HEK293 (cell line): ENCODE measurements around the gene ZFP36L1.

Experiments used
- CTCF ChIP-seq: fragments of 450-650 bp; formaldehyde crosslinking; IDR thresholded peaks from 2 replicates; pipeline ENCODE4 v1.5.1; 2016; ENCODE audit warnings: missing biosample characterization, missing genetic modification characterization
- KLF1 ChIP-seq: fragments of 450-650 bp; formaldehyde crosslinking; IDR thresholded peaks from 2 replicates; pipeline ENCODE4 v1.5.1; 2016; ENCODE audit warnings: missing biosample characterization, missing genetic modification characterization
- PRDM10 ChIP-seq: fragments of 450-650 bp; formaldehyde crosslinking; IDR thresholded peaks from 2 replicates; pipeline ENCODE4 v1.5.1; 2016; ENCODE audit warnings: missing biosample characterization, missing genetic modification characterization
- ZBTB10 ChIP-seq: fragments of 450-650 bp; formaldehyde crosslinking; IDR thresholded peaks from 2 replicates; pipeline ENCODE4 v1.5.1; 2016; ENCODE audit warnings: missing biosample characterization, missing genetic modification characterization
- ZBTB21 ChIP-seq: fragments of 450-650 bp; formaldehyde crosslinking; IDR thresholded peaks from 2 replicates; pipeline ENCODE4 v1.5.1; 2017; ENCODE audit warnings: missing biosample characterization, missing genetic modification characterization
- ZNF292 ChIP-seq: fragments of 450-650 bp; formaldehyde crosslinking; IDR thresholded peaks from 2 replicates; pipeline ENCODE4 v1.5.1; 2016; ENCODE audit warnings: low read depth, missing biosample characterization, missing genetic modification characterization, borderline replicate concordance
- TF ChIP-seq, protein P1 (sequence below): fragments of 450-650 bp; formaldehyde crosslinking; IDR thresholded peaks from 2 replicates; pipeline ENCODE4 v1.5.1; 2016; ENCODE audit warnings: missing biosample characterization, missing genetic modification characterization

- TF ChIP-seq CTCF, result no peak
- no peak for TF ChIP-seq ZBTB10
- no peak for TF ChIP-seq ZNF292 (tag by site-specific recombination)
- TF ChIP-seq, protein P1, sequence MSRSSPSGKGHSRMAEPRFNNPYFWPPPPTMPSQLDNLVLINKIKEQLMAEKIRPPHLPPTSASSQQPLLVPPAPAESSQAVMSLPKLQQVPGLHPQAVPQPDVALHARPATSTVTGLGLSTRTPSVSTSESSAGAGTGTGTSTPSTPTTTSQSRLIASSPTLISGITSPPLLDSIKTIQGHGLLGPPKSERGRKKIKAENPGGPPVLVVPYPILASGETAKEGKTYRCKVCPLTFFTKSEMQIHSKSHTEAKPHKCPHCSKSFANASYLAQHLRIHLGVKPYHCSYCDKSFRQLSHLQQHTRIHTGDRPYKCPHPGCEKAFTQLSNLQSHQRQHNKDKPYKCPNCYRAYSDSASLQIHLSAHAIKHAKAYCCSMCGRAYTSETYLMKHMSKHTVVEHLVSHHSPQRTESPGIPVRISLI (tag by site-specific recombination), result no peak
- no peak for TF ChIP-seq ZBTB21 (tag by site-specific recombination)
- no peak for TF ChIP-seq PRDM10
- no peak for TF ChIP-seq KLF1 (tag by site-specific recombination)
These were observed 53.2 kb downstream of the ZFP36L1 start for GRCh38 chr14:68739701-68740100.
